Brain microvascular endothelial cell (primary cell): Measurements from ENCODE around the gene VPS29.
A peak's percentile ranks its signal among the peaks of the same experiment; 100 is the strongest.

ENCODE experiments used
- DNase-seq: peaks from one replicate; pipeline ENCODE4 v3.0.0-alpha.2; 2020
- H3K27ac ChIP-seq: fragments of 250-450 bp; sonication (Bioruptor Pico); 2 replicates; pipeline ENCODE4 v1.5.1; 2020; ENCODE audit warnings: mild to moderate bottlenecking, moderate library complexity
- H3K27me3 ChIP-seq: fragments of 250-450 bp; sonication (Bioruptor Pico); replicated peaks from 2 replicates; pipeline ENCODE4 v1.5.1; 2020; ENCODE audit warnings: mild to moderate bottlenecking
- H3K36me3 ChIP-seq: fragments of 250-450 bp; sonication (Bioruptor Pico); replicated peaks from 2 replicates; pipeline ENCODE4 v1.5.1; 2020; ENCODE audit warnings: mild to moderate bottlenecking
- H3K4me3 ChIP-seq: 2 replicates; pipeline ENCODE4 v1.5.1; 2011; ENCODE audit warnings: low read depth, mild to moderate bottlenecking, control low read depth, low read length, moderate library complexity
- in situ Hi-C: cut with HindIII; loops from 2 replicates; pipeline ENCODE4 v1.10.0; 2017; ENCODE audit warnings: low sequenced_read_pairs, low pct_ligation_motif_present
- TF ChIP-seq, protein P1 (sequence below): IDR thresholded peaks from 2 replicates; pipeline ENCODE4 v1.5.1; 2011; ENCODE audit warnings: low read depth, mild to moderate bottlenecking, moderate library complexity, low read length, control low read depth, inconsistent platforms; ENCODE audit errors: missing control alignments

The VPS29 gene

GRCh38 chr12:110538869-110539622 lies 37.1 kb upstream of the VPS29 start:
- Histone ChIP-seq H3K36me3 (peaks cover 17% of the 10 kb centered on the region), H3K27ac (no peak overlapping the region), H3K4me3 (no peak overlapping the region), H3K27me3 (no peaks in the 10 kb centered on the region)
- TF ChIP-seq, protein P1, sequence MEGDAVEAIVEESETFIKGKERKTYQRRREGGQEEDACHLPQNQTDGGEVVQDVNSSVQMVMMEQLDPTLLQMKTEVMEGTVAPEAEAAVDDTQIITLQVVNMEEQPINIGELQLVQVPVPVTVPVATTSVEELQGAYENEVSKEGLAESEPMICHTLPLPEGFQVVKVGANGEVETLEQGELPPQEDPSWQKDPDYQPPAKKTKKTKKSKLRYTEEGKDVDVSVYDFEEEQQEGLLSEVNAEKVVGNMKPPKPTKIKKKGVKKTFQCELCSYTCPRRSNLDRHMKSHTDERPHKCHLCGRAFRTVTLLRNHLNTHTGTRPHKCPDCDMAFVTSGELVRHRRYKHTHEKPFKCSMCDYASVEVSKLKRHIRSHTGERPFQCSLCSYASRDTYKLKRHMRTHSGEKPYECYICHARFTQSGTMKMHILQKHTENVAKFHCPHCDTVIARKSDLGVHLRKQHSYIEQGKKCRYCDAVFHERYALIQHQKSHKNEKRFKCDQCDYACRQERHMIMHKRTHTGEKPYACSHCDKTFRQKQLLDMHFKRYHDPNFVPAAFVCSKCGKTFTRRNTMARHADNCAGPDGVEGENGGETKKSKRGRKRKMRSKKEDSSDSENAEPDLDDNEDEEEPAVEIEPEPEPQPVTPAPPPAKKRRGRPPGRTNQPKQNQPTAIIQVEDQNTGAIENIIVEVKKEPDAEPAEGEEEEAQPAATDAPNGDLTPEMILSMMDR: no peak
- no peak for DNase-seq
- in situ Hi-C loops: no loop called here

DNA sequence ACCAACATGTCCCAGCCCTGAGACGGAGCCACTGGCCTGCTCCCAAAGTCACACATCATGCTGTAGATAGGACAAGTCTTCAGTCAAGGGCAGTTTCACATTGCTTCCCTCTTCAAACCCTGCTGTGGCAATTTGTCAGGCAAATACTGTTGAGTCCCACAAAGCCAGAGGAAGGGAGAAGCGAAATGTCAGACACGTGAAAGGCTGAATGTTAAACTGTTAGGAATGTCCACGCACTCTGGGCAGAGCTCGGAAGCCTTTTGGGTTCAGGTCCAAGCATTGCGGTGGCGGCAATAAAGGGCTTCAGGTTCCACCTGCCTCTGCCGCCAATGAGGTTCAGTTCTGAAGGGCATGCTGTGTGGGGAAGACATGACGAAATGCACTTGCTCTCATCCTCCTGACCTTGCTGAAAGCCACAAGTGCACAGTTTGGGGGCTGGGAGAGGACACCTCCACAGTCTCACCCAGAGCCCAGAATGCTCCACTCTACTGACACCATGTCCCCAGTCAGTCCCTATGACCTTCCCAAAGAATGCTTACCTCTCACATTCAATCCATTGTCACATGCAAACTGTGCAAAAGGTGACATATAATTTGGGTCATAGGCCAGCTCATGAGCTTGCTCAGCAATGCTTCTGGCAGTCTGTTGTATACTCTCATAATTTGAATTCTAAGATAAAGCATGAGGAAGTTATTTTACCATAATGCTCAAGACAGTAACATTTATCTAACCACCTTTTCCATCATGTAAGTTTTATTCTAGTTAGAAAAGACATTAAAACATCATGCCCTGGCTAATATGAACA lies 35.9 kb upstream of the VPS29 start:
- Histone ChIP-seq H3K36me3 (peaks cover 17% of the 10 kb centered on the region), H3K27ac (no peak overlapping the region), H3K27me3 (no peaks in the 10 kb centered on the region), H3K4me3 (no peak overlapping the region)
- in situ Hi-C loops: no loop called here
- TF ChIP-seq, protein P1: no peak
- peak; percentile 11 for DNase-seq

DNA sequence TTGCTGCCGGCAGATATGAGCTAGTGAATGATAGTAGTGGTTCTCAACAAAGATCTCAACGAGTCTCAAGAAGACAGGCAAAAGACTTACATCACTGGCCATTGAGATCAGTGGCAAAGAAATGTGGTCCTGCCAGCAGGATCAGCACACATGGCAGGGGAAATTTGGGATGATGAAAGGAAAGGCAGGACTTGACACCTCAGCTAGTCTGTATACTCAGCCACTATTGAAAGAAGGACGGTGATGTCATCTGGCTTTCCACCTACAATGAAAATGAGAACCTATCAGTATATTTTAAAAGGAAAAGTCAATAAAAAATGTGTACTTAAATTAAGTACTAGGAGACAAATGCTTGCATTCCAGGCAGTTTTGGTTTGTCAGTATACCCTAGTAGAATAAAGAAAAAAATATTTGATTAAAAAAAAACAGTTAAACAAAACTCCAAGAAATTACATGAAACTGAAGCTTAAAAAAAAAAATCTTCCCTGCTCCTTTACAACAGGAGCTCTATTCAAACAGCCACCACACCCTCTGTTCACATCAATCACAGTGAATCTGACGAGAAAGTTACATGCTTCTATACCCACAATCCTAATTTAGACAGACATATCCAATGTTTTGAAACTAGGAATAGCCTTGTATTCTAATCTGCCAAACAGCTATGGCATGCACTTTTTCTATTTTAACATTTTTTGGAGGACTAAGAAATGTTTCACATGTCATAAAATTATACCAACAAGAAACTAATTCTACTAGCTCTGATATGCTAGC lies 35.1 kb upstream of the VPS29 start:
- TF ChIP-seq, protein P1: no peak
- H3K36me3 ChIP-seq: peaks cover 17% of the 10 kb centered on the region
- H3K4me3 ChIP-seq: no peak overlapping the region
- DNase-seq: no peak
- no peak overlapping the region for H3K27ac ChIP-seq
- in situ Hi-C loops: no loop called here
- no peaks in the 10 kb centered on the region for H3K27me3 ChIP-seq

DNA sequence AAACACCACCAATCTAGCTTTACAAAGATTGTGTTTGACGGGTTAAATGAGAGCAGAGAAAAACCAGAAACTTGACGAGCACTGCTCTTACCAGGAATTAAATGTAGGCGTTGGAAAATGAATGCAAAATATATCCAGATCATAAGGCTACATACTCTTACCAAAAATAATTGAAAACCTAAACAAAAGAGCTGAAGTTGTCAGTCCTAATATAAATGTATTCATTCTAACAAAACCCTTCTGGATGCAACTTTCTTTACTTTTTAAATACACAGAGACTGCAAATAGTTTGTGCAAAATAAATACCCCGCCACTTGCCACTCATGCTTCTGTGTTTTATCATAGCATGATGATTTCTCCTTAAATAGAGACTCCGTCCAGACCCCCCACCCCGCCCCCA lies 32.9 kb upstream of the VPS29 start:
- TF ChIP-seq, protein P1: no peak
- DNase-seq: no peak
- no peak overlapping the region for H3K4me3 ChIP-seq
- peaks cover 17% of the 10 kb centered on the region for H3K36me3 ChIP-seq
- no peaks in the 10 kb centered on the region for H3K27me3 ChIP-seq
- no peak overlapping the region for H3K27ac ChIP-seq
- in situ Hi-C loops: no loop called here

- no peak overlapping the region for H3K4me3 ChIP-seq
- H3K27ac ChIP-seq: no peak overlapping the region
- H3K36me3 ChIP-seq: peaks cover 17% of the 10 kb centered on the region
- no peaks in the 10 kb centered on the region for H3K27me3 ChIP-seq
- in situ Hi-C loops: no loop called here
- TF ChIP-seq, protein P1: no peak
- DNase-seq: no peak
Measured at GRCh38 chr12:110533607-110534006, 31.7 kb upstream of the VPS29 start.
